CD4-positive, alpha-beta memory T cell (primary cell): ENCODE results near the gene SLFN14. TPM values are rescaled to one million over a fixed set of nuclear protein-coding genes. Genes with fewer than 3 reads are reported as not detected.
"Not testable (repeated sequence)": the region's sequence is repeated elsewhere in the genome, so short reads cannot be mapped to it uniquely, and the experiment has no call there.

Experiments used
- CTCF ChIA-PET: fragments of 350-600 bp; sonication (Branson Sonifier 250); formaldehyde crosslinking; loops from one replicate; lab custom pipeline; 2021; ENCODE audit warnings: inconsistent platforms; ENCODE audit not compliant: partially characterized antibody; lab: Charles Lee
- POLR2A ChIA-PET: fragments of 350-600 bp; sonication (Branson Sonifier 250); formaldehyde crosslinking; loops from one replicate; lab custom pipeline; 2021; ENCODE audit not compliant: partially characterized antibody; lab: Charles Lee
- DNase-seq, 5 donors: peaks; one replicate each; pipeline versions ENCODE4 v3.0.0 to v3.0.0-alpha.2; 2020 to 2022; ENCODE audit warnings: mixed read lengths in 1 of 5
- H3K27ac ChIP-seq: one replicate; pipeline ENCODE4 v1.7.0; 2013; ENCODE audit warnings: low read depth, low read length
- H3K27me3 ChIP-seq: 2 replicates; pipeline ENCODE4 v1.7.0; 2013; ENCODE audit warnings: mild to moderate bottlenecking, low read length, moderate library complexity; ENCODE audit not compliant: insufficient read depth
- H3K36me3 ChIP-seq: 2 replicates; pipeline ENCODE4 v1.7.0; 2013; ENCODE audit warnings: mild to moderate bottlenecking, low read length, moderate library complexity; ENCODE audit not compliant: insufficient read depth
- H3K4me1 ChIP-seq: 2 replicates; pipeline ENCODE4 v1.7.0; 2013; ENCODE audit warnings: mild to moderate bottlenecking, low read length, moderate library complexity; ENCODE audit not compliant: insufficient read depth
- H3K4me3 ChIP-seq, 2 donors: one replicate each; pipeline ENCODE4 v1.7.0; 2013; ENCODE audit warnings: low read length in 2 of 2, mild to moderate bottlenecking in 1 of 2
- H3K9me3 ChIP-seq, 2 donors: one replicate each; pipeline ENCODE4 v1.7.0; 2013; ENCODE audit warnings: low read length in 2 of 2, control low read depth in 1 of 2; ENCODE audit not compliant: control insufficient read depth in 1 of 2
- H3K27ac Mint-ChIP-seq, 7 donors: one replicate each; pipeline ENCODE4 v1.8.0; 2020 to 2021; ENCODE audit warnings: mixed read lengths in 7 of 7, mild to moderate bottlenecking in 6 of 7, inconsistent platforms in 3 of 7, moderate library complexity in 3 of 7
- H3K27me3 Mint-ChIP-seq, 2 donors: one replicate each; pipeline ENCODE4 v1.8.0; 2020 to 2021; ENCODE audit warnings: mixed read lengths in 2 of 2
- H3K36me3 Mint-ChIP-seq, 2 donors: one replicate each; pipeline ENCODE4 v1.8.0; 2020 to 2021; ENCODE audit warnings: mixed read lengths in 2 of 2, inconsistent platforms in 1 of 2, mild to moderate bottlenecking in 1 of 2
- H3K4me1 Mint-ChIP-seq, 4 donors: one replicate each; pipeline ENCODE4 v1.8.0; 2020 to 2021; ENCODE audit warnings: mixed read lengths in 4 of 4, mild to moderate bottlenecking in 1 of 4
- H3K4me3 Mint-ChIP-seq, 8 donors: one replicate each; pipeline ENCODE4 v1.8.0; 2020 to 2021; ENCODE audit warnings: mixed read lengths in 8 of 8, mild to moderate bottlenecking in 7 of 8, moderate library complexity in 6 of 8, inconsistent platforms in 3 of 8
- H3K9me3 Mint-ChIP-seq, 8 donors: one replicate each; pipeline ENCODE4 v1.8.0; 2020 to 2021; ENCODE audit warnings: mixed read lengths in 8 of 8, mild to moderate bottlenecking in 5 of 8, inconsistent platforms in 3 of 8, moderate library complexity in 1 of 8
- intact Hi-C: fragments of 100-400 bp; cut with micrococcal nuclease; formaldehyde crosslinking; loops from one replicate; pipeline ENCODE4 v1.15.1; 2023
- polyA plus RNA-seq, 2 donors: library from polyadenylated mRNA; unstranded; fragments of 300-500 nt; fragmentation: Illumina TruSeq; gene quantifications; one replicate each; pipeline ENCODE4 v1.2.3, GENCODE V29; 2021
- total RNA-seq, 2 experiments: library from RNA; stranded (reverse); gene quantifications; one replicate each; pipeline ENCODE4 v1.2.3, GENCODE V29; 2021

SLFN14 gene
- total and polyA plus RNA-seq, 4 experiments from 2014 or later: 0.18 TPM; not detected in 3

DNA sequence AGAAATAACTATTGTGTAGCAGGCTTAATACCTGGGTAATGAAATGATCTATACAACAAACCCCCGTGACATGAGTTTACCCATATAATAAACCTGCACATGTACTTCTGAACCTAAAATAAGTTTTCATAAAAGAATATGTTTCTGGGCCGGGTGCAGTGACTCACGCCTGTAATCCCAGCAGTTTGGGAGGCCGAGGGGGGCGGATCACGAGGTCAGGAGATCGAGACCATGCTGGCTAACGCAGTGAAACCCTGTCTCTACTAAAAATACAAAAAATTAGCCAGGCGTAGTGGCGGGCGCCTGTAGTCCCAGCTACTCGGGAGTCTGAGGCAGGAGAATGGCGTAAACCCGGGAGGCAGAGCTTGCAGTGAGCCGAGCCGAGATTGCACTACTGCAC lies 2.6 kb upstream of the SLFN14 start:
- H3K27ac ChIP-seq, H3K36me3 Mint-ChIP-seq, H3K9me3 ChIP-seq, H3K27me3 ChIP-seq, intact Hi-C loops, DNase-seq, H3K27ac Mint-ChIP-seq, H3K4me3 ChIP-seq, H3K9me3 Mint-ChIP-seq, H3K36me3 ChIP-seq, H3K4me1 ChIP-seq: not testable (repeated sequence)
- ChIA-PET CTCF (interaction anchor here (1.1 to 1.2 kb wide), 2 partner anchors 10 to 24 kb away, joined by 3 read pairs; no protein-coding TSS in a partner anchor), POLR2A (interaction anchor here (1.2 kb wide), 2 partner anchors 16 to 168 kb away, joined by 3 read pairs; no protein-coding TSS in a partner anchor)
- H3K4me3 Mint-ChIP-seq: peak overlapping the region in 1 of 8 donors; percentile 4
- H3K4me1 Mint-ChIP-seq: peaks cover 6 to 15% (median 9%) of the 10 kb centered on the region in 4 donors
- peaks cover 1 to 20% of the 10 kb centered on the region in 2 donors for H3K27me3 Mint-ChIP-seq

DNA sequence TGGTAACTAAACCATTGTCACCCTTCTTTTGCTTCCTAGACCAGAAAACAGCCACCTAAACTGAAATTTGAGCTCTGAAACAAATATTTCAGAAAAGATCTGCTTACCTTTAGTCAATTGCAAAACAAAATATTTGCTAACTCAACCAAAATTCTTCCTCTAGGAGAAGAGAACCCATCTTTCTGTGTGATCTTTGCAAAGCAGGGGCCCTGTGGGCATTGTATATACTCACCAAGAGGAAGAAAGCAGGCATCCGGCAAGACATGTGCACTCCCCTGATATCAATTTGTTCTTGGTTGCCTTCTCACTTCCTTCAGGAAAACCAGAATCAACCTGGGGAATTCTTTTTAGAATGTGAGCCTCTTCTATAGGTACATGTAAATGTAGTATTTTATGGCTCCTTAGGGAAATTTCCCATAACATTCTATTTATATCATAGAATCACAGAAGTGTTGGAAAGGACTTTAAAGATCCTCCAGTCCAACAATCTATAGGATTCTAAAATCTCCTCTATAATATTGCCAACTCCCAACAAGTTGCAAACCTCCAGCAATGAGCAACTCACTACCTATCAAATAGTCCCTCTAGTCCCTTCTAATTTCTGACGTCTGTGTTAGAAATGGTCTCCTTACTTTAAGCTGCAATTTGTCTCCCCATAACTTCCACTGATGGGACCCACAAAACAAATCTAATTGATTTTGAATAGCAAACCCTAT lies 966 bp downstream of the SLFN14 start:
- H3K4me1 Mint-ChIP-seq: no peaks in the 10 kb centered on the region
- H3K36me3 Mint-ChIP-seq: no peaks in the 10 kb centered on the region
- ChIA-PET POLR2A (interaction anchor here (1.2 kb wide), 1 partner anchor 12 kb away, joined by 3 read pairs; no protein-coding TSS in a partner anchor), CTCF (interaction anchor here (0.6 to 1.1 kb wide), 3 partner anchors 12 to 401 kb away, joined by 3 read pairs; no protein-coding TSS in a partner anchor)
- no peak for DNase-seq
- no peaks in the 10 kb centered on the region for H3K27me3 ChIP-seq
- H3K9me3 Mint-ChIP-seq: no peaks in the 10 kb centered on the region
- H3K4me3 Mint-ChIP-seq: no peak overlapping the region
- no peak overlapping the region for H3K4me3 ChIP-seq
- H3K4me1 ChIP-seq: no peaks in the 10 kb centered on the region
- no peaks in the 10 kb centered on the region for H3K9me3 ChIP-seq
- intact Hi-C loops: no loop called here
- H3K27me3 Mint-ChIP-seq: peaks cover 1 to 18% of the 10 kb centered on the region in 2 donors
- H3K27ac ChIP-seq: no peak overlapping the region
- no peak overlapping the region for H3K27ac Mint-ChIP-seq
- no peaks in the 10 kb centered on the region for H3K36me3 ChIP-seq

DNA sequence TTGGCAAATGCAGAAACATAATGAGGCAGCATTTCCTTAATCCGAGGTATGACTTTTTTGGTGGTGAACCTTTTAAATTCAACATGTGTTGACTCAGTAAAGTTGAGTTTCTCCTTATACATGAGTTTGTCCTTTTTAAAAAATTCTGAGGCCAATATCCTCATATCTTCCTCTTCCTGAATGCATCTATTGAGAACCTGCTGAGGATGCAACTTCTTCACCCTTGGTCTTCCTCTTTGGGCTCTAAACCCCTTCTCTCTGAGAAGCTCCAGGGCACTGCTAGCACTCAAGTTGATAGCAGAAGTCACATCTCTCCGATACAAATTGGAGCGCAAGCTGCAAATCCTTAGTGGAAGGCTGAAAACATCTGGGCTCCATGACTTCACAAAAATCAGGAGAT lies 3.3 kb downstream of the SLFN14 start:
- H3K9me3 ChIP-seq: no peaks in the 10 kb centered on the region
- Mint-ChIP-seq H3K36me3 (no peaks in the 10 kb centered on the region), H3K4me1 (no peaks in the 10 kb centered on the region), H3K4me3 (no peak overlapping the region), H3K27me3 (peaks cover 1 to 18% of the 10 kb centered on the region in 2 donors), H3K9me3 (no peaks in the 10 kb centered on the region), H3K27ac (no peak overlapping the region)
- no peaks in the 10 kb centered on the region for H3K27me3 ChIP-seq
- no peaks in the 10 kb centered on the region for H3K36me3 ChIP-seq
- ChIA-PET CTCF (no interaction called here), POLR2A (no interaction called here)
- intact Hi-C loops: no loop called here
- no peak overlapping the region for H3K4me3 ChIP-seq
- H3K27ac ChIP-seq: no peak overlapping the region
- no peaks in the 10 kb centered on the region for H3K4me1 ChIP-seq
- DNase-seq: no peak

DNA sequence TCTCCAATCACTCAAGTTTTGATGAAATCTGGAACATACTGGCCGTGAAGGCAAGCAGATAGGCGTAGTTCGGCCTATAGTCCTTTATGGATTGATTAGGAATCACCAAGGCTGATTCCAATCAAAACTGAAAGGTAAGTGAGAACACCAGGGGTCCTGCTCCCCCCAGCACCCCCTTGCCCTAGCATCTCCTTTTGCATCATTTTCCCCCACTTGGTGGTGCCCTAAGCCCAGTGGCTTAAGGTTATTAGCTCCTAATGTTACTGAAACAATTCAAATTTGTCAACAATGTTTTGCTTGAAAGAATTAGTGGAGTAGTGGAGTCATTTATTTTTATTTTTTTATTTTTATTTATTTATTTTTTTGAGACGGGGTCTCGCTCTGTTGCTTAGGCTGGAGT lies 4.9 kb downstream of the SLFN14 start:
- H3K4me1 Mint-ChIP-seq: no peaks in the 10 kb centered on the region
- peaks cover 0 to 2% of the 10 kb centered on the region in 2 donors for H3K36me3 Mint-ChIP-seq
- no peak overlapping the region for H3K4me3 Mint-ChIP-seq
- Histone ChIP-seq H3K27ac (no peak overlapping the region), H3K4me3 (no peak overlapping the region), H3K9me3 (no peaks in the 10 kb centered on the region), H3K36me3 (no peaks in the 10 kb centered on the region), H3K4me1 (no peaks in the 10 kb centered on the region), H3K27me3 (no peaks in the 10 kb centered on the region)
- H3K27me3 Mint-ChIP-seq: peaks cover 1 to 16% of the 10 kb centered on the region in 2 donors
- H3K9me3 Mint-ChIP-seq: no peaks in the 10 kb centered on the region
- ChIA-PET POLR2A (interaction anchor here (1.0 to 1.3 kb wide), 2 partner anchors 14 to 31 kb away, joined by 3 read pairs; partner anchors contain the start of gene AP2B1), CTCF (interaction anchor here (1.2 kb wide), 1 partner anchor 13 kb away, joined by 3 read pairs; no protein-coding TSS in a partner anchor)
- intact Hi-C loops: no loop called here
- H3K27ac Mint-ChIP-seq: no peak overlapping the region
- no peak for DNase-seq

DNA sequence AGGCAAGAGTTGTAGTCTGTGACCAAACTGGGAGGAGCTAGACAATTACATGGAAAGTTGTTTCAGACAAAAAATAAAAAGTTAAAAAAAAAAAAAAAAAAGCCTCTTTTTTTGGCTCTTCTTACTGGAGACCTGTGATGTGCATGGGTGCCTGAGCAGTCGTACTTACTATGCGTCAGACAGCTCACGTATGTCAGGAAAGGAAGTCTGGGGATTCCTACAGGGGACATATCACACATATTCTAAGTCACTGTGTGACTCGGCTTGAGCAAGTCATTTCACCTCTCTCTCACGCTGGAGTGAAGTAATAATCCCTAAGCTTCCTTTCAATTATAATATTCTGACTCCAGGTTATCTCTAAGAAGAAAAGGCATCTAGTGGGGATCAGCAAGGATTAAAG lies 6.0 kb downstream of the SLFN14 start:
- no peak overlapping the region for H3K4me3 ChIP-seq
- Mint-ChIP-seq H3K4me3 (no peak overlapping the region), H3K36me3 (peaks cover 2 to 4% of the 10 kb centered on the region in 2 donors), H3K4me1 (no peaks in the 10 kb centered on the region), H3K9me3 (no peaks in the 10 kb centered on the region), H3K27ac (no peak overlapping the region), H3K27me3 (peaks cover 0 to 10% of the 10 kb centered on the region in 2 donors)
- CTCF ChIA-PET: interaction anchor here (1.2 to 1.3 kb wide), 3 partner anchors 14 to 57 kb away, joined by 3 read pairs; partner anchors contain the start of gene PEX12
- no peak overlapping the region for H3K27ac ChIP-seq
- H3K27me3 ChIP-seq: no peaks in the 10 kb centered on the region
- intact Hi-C loops: no loop called here
- POLR2A ChIA-PET: interaction anchor here (1.4 kb wide), 1 partner anchor 15 kb away, joined by 4 read pairs; no protein-coding TSS in a partner anchor
- H3K4me1 ChIP-seq: no peaks in the 10 kb centered on the region
- H3K36me3 ChIP-seq: no peaks in the 10 kb centered on the region
- no peak for DNase-seq
- no peaks in the 10 kb centered on the region for H3K9me3 ChIP-seq

DNA sequence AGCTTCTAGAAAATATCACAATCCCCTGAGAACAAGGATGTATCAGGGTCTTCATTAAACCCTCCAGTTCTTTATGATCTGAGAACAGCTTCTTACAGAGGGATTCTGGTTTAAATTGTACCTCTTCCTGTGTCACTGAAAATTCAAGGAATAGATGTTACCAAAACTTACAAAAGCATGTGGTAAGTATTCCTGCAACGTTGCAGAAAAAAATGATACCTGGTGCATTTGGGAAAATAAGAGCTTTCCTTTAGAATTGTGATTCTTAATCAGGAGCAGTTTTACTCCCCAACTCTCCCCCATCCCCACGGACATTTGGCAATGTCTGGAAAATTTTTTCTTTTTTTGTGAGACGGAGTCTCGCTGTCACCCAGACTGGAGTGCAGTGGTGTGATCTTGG lies 7.3 kb downstream of the SLFN14 start:
- H3K36me3 Mint-ChIP-seq: peaks cover 2 to 4% of the 10 kb centered on the region in 2 donors
- no peak overlapping the region for H3K4me3 Mint-ChIP-seq
- no peak overlapping the region for H3K27ac Mint-ChIP-seq
- no peak overlapping the region for H3K4me3 ChIP-seq
- no peak overlapping the region for H3K27ac ChIP-seq
- no peak for DNase-seq
- H3K9me3 Mint-ChIP-seq: no peaks in the 10 kb centered on the region
- H3K27me3 Mint-ChIP-seq: peaks cover 0 to under 1% of the 10 kb centered on the region in 2 donors
- no peaks in the 10 kb centered on the region for H3K9me3 ChIP-seq
- H3K4me1 Mint-ChIP-seq: no peaks in the 10 kb centered on the region
- POLR2A ChIA-PET: no interaction called here
- H3K27me3 ChIP-seq: no peaks in the 10 kb centered on the region
- no peaks in the 10 kb centered on the region for H3K36me3 ChIP-seq
- intact Hi-C loops: no loop called here
- H3K4me1 ChIP-seq: no peaks in the 10 kb centered on the region
- CTCF ChIA-PET: interaction anchor here (1.1 to 1.3 kb wide), 2 partner anchors 9 to 25 kb away, joined by 3 read pairs; partner anchors contain the start of gene PEX12

DNA sequence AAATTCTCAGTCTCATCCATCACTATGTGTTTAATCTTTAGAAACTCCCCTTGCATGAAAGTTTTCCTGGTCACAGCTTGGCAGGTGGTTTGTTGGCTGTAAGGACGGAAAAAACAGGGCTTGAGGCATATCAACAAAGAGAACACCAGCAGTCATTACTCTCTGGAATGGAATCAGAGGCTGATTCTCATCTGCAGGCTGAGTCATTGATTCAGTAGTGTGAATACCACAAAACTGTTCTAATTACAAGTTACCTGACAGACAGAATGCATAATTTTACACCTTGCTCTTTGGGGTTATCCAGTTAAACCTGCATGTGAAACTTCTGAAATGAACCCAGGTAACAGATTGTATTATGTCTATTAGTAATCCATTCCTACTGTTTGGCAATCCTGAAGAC lies 11.6 kb downstream of the SLFN14 start:
- Mint-ChIP-seq H3K4me3 (no peak overlapping the region), H3K9me3 (no peaks in the 10 kb centered on the region), H3K27me3 (no peaks in the 10 kb centered on the region), H3K27ac (no peak overlapping the region), H3K4me1 (peaks cover 0 to 2% (median 0%) of the 10 kb centered on the region in 4 donors), H3K36me3 (peaks cover 3 to 4% of the 10 kb centered on the region in 2 donors)
- Histone ChIP-seq H3K36me3 (no peaks in the 10 kb centered on the region), H3K9me3 (no peaks in the 10 kb centered on the region), H3K4me3 (no peak overlapping the region), H3K4me1 (no peaks in the 10 kb centered on the region), H3K27me3 (no peaks in the 10 kb centered on the region), H3K27ac (no peak overlapping the region)
- intact Hi-C loops: no loop called here
- ChIA-PET CTCF (no interaction called here), POLR2A (no interaction called here)
- DNase-seq: no peak
